ENCODE results near the gene TRHDE.

- TF ChIP-seq CTCF (IDR thresholded peaks at IDR 0.05) (no peak), POLR2A (IDR thresholded peaks at IDR 0.05) (no peak)
These were observed 180.9 kb downstream of the TRHDE start for GRCh38 chr12:72453066-72453465.
